Measurements from ENCODE around the gene STAT5B.
"Not testable (repeated sequence)": the region's sequence is repeated elsewhere in the genome, so short reads cannot be mapped to it uniquely, and the experiment has no call there.

Gene STAT5B

DNA sequence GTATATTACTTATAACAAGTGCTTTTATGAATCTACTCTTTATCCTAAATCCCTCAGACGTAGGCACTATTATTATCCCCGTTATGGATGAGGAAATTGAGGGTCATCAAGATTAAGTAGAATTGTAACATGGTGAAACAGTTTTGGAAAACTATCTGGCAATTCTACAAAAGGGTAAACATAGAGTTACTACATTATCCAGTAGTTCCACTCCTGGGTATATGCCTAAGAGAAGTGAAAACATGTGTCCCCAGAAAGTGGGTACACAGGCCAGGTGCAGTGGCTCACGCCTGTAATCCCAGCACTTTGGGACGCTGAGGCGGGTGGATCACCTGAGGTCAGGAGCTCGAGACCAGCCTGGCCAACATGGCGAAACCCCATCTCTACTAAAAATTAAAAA is 36.6 kb downstream of the STAT5B start:
- H3K27me3 ChIP-seq (ENCODE audit: control insufficient read depth in 1 of 2, insufficient read depth in 2 of 2, low read length in 2 of 2); H3K4me1 ChIP-seq (ENCODE audit: control insufficient read depth in 1 of 2, insufficient read depth in 2 of 2, low read length in 2 of 2); H3K9ac ChIP-seq (ENCODE audit: low read depth in 1 of 2, low read length in 2 of 2); H3K4me3 ChIP-seq (ENCODE audit: low read depth in 1 of 2, low read length in 2 of 2); H3K27ac ChIP-seq (ENCODE audit: low read depth, low read length); H3K36me3 ChIP-seq (ENCODE audit: control insufficient read depth in 1 of 2, insufficient read depth in 2 of 2, low read length in 2 of 2); H3K9me3 ChIP-seq (ENCODE audit: control insufficient read depth in 1 of 2, low read length in 2 of 2): not testable (repeated sequence)

GRCh38 chr17:42236760-42237159 is 39.4 kb downstream of the STAT5B start:
- Histone ChIP-seq H3K9ac (ENCODE audit: low read depth in 1 of 2, low read length in 2 of 2) (no peak overlapping the region), H3K27me3 (ENCODE audit: control insufficient read depth in 1 of 2, insufficient read depth in 2 of 2, low read length in 2 of 2) (no peaks in the 10 kb centered on the region), H3K36me3 (ENCODE audit: control insufficient read depth in 1 of 2, insufficient read depth in 2 of 2, low read length in 2 of 2) (no peaks in the 10 kb centered on the region), H3K9me3 (ENCODE audit: control insufficient read depth in 1 of 2, low read length in 2 of 2) (no peaks in the 10 kb centered on the region), H3K4me1 (ENCODE audit: control insufficient read depth in 1 of 2, insufficient read depth in 2 of 2, low read length in 2 of 2) (peaks cover 0 to 3% of the 10 kb centered on the region in 2 donors), H3K4me3 (ENCODE audit: low read depth in 1 of 2, low read length in 2 of 2) (no peak overlapping the region), H3K27ac (ENCODE audit: low read depth, low read length) (no peak overlapping the region)

- Histone ChIP-seq H3K27me3 (ENCODE audit: control insufficient read depth in 1 of 2, insufficient read depth in 2 of 2, low read length in 2 of 2) (no peaks in the 10 kb centered on the region), H3K9me3 (ENCODE audit: control insufficient read depth in 1 of 2, low read length in 2 of 2) (no peaks in the 10 kb centered on the region), H3K4me1 (ENCODE audit: control insufficient read depth in 1 of 2, insufficient read depth in 2 of 2, low read length in 2 of 2) (peaks cover 0 to 3% of the 10 kb centered on the region in 2 donors), H3K9ac (ENCODE audit: low read depth in 1 of 2, low read length in 2 of 2) (no peak overlapping the region), H3K27ac (ENCODE audit: low read depth, low read length) (no peak overlapping the region), H3K36me3 (ENCODE audit: control insufficient read depth in 1 of 2, insufficient read depth in 2 of 2, low read length in 2 of 2) (peaks cover 0 to 7% of the 10 kb centered on the region in 2 donors), H3K4me3 (ENCODE audit: low read depth in 1 of 2, low read length in 2 of 2) (no peak overlapping the region)
These were observed 42.2 kb downstream of the STAT5B start for GRCh38 chr17:42233994-42234393.

- Histone ChIP-seq H3K9ac (ENCODE audit: low read depth in 1 of 2, low read length in 2 of 2) (no peak overlapping the region), H3K4me1 (ENCODE audit: control insufficient read depth in 1 of 2, insufficient read depth in 2 of 2, low read length in 2 of 2) (peaks cover 0 to 3% of the 10 kb centered on the region in 2 donors), H3K27ac (ENCODE audit: low read depth, low read length) (no peak overlapping the region)
These were observed 43.0 kb downstream of the STAT5B start for GRCh38 chr17:42233156-42233555.

GRCh38 chr17:42230225-42230624 is 46.0 kb downstream of the STAT5B start:
- Histone ChIP-seq H3K9ac (ENCODE audit: low read depth in 1 of 2, low read length in 2 of 2) (no peak overlapping the region), H3K4me3 (ENCODE audit: low read depth in 1 of 2, low read length in 2 of 2) (no peak overlapping the region), H3K27ac (ENCODE audit: low read depth, low read length) (no peak overlapping the region), H3K36me3 (ENCODE audit: control insufficient read depth in 1 of 2, insufficient read depth in 2 of 2, low read length in 2 of 2) (peaks cover 5 to 10% of the 10 kb centered on the region in 2 donors), H3K27me3 (ENCODE audit: control insufficient read depth in 1 of 2, insufficient read depth in 2 of 2, low read length in 2 of 2) (no peaks in the 10 kb centered on the region), H3K9me3 (ENCODE audit: control insufficient read depth in 1 of 2, low read length in 2 of 2) (no peaks in the 10 kb centered on the region), H3K4me1 (ENCODE audit: control insufficient read depth in 1 of 2, insufficient read depth in 2 of 2, low read length in 2 of 2) (peaks cover 0 to 3% of the 10 kb centered on the region in 2 donors)

More at GRCh38 chr17:42233156-42233555, 43.0 kb downstream of the STAT5B start:
- H3K36me3 ChIP-seq (ENCODE audit: control insufficient read depth in 1 of 2, insufficient read depth in 2 of 2, low read length in 2 of 2) = peaks cover 0 to 7% of the 10 kb centered on the region in 2 donors
- no peaks in the 10 kb centered on the region for H3K9me3 ChIP-seq (ENCODE audit: control insufficient read depth in 1 of 2, low read length in 2 of 2)
- H3K27me3 ChIP-seq (ENCODE audit: control insufficient read depth in 1 of 2, insufficient read depth in 2 of 2, low read length in 2 of 2) = no peaks in the 10 kb centered on the region
- H3K4me3 ChIP-seq (ENCODE audit: low read depth in 1 of 2, low read length in 2 of 2) = no peak overlapping the region

- Histone ChIP-seq H3K27ac (ENCODE audit: low read depth, low read length) (no peak overlapping the region), H3K27me3 (ENCODE audit: control insufficient read depth in 1 of 2, insufficient read depth in 2 of 2, low read length in 2 of 2) (no peaks in the 10 kb centered on the region), H3K4me3 (ENCODE audit: low read depth in 1 of 2, low read length in 2 of 2) (no peak overlapping the region), H3K36me3 (ENCODE audit: control insufficient read depth in 1 of 2, insufficient read depth in 2 of 2, low read length in 2 of 2) (peaks cover 9 to 28% of the 10 kb centered on the region in 2 donors), H3K9me3 (ENCODE audit: control insufficient read depth in 1 of 2, low read length in 2 of 2) (no peaks in the 10 kb centered on the region), H3K4me1 (ENCODE audit: control insufficient read depth in 1 of 2, insufficient read depth in 2 of 2, low read length in 2 of 2) (no peaks in the 10 kb centered on the region), H3K9ac (ENCODE audit: low read depth in 1 of 2, low read length in 2 of 2) (no peak overlapping the region)
These were observed 48.1 kb downstream of the STAT5B start for GRCh38 chr17:42227849-42228700.

DNA sequence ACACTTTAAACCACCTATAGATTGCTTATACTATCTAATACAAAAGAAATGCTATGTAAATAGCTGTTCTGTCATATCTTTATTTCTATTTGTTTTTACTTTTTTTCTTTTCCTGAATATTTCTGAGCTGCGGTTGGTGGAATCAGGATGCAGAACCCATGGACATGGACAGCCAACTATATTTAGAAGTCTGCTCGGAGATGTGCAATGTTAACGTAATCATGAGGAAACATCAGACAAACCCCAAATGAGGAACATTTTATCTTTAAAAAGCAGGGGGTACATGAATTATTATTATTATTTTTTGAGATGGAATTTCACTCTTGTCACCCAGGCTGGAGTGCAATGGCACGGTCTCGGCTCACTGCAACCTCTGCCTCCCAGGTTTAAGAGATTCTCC is 50.5 kb downstream of the STAT5B start:
- Histone ChIP-seq H3K27ac (ENCODE audit: low read depth, low read length) (no peak overlapping the region), H3K9ac (ENCODE audit: low read depth in 1 of 2, low read length in 2 of 2) (no peak overlapping the region), H3K4me1 (ENCODE audit: control insufficient read depth in 1 of 2, insufficient read depth in 2 of 2, low read length in 2 of 2) (peaks cover 0 to 4% of the 10 kb centered on the region in 2 donors), H3K9me3 (ENCODE audit: control insufficient read depth in 1 of 2, low read length in 2 of 2) (no peaks in the 10 kb centered on the region), H3K27me3 (ENCODE audit: control insufficient read depth in 1 of 2, insufficient read depth in 2 of 2, low read length in 2 of 2) (no peaks in the 10 kb centered on the region), H3K4me3 (ENCODE audit: low read depth in 1 of 2, low read length in 2 of 2) (no peak overlapping the region), H3K36me3 (ENCODE audit: control insufficient read depth in 1 of 2, insufficient read depth in 2 of 2, low read length in 2 of 2) (peaks cover 9 to 36% of the 10 kb centered on the region in 2 donors)

- Histone ChIP-seq H3K4me1 (ENCODE audit: control insufficient read depth in 1 of 2, insufficient read depth in 2 of 2, low read length in 2 of 2) (peaks cover 0 to 4% of the 10 kb centered on the region in 2 donors), H3K36me3 (ENCODE audit: control insufficient read depth in 1 of 2, insufficient read depth in 2 of 2, low read length in 2 of 2) (peaks cover 9 to 36% of the 10 kb centered on the region in 2 donors), H3K27me3 (ENCODE audit: control insufficient read depth in 1 of 2, insufficient read depth in 2 of 2, low read length in 2 of 2) (no peaks in the 10 kb centered on the region), H3K27ac (ENCODE audit: low read depth, low read length) (no peak overlapping the region), H3K9ac (ENCODE audit: low read depth in 1 of 2, low read length in 2 of 2) (no peak overlapping the region), H3K9me3 (ENCODE audit: control insufficient read depth in 1 of 2, low read length in 2 of 2) (no peaks in the 10 kb centered on the region), H3K4me3 (ENCODE audit: low read depth in 1 of 2, low read length in 2 of 2) (no peak overlapping the region)
These were observed 51.5 kb downstream of the STAT5B start for GRCh38 chr17:42224651-42225050.

- no peak overlapping the region for H3K27ac ChIP-seq (ENCODE audit: low read depth, low read length)
These were observed 54.1 kb downstream of the STAT5B start for GRCh38 chr17:42221886-42222745.

GRCh38 chr17:42219280-42219679 is 56.9 kb downstream of the STAT5B start:
- H3K9me3 ChIP-seq (ENCODE audit: control insufficient read depth in 1 of 2, low read length in 2 of 2); H3K4me1 ChIP-seq (ENCODE audit: control insufficient read depth in 1 of 2, insufficient read depth in 2 of 2, low read length in 2 of 2); H3K27ac ChIP-seq (ENCODE audit: low read depth, low read length); H3K27me3 ChIP-seq (ENCODE audit: control insufficient read depth in 1 of 2, insufficient read depth in 2 of 2, low read length in 2 of 2); H3K4me3 ChIP-seq (ENCODE audit: low read depth in 1 of 2, low read length in 2 of 2); H3K9ac ChIP-seq (ENCODE audit: low read depth in 1 of 2, low read length in 2 of 2): not testable (repeated sequence)
- peaks cover 8 to 59% of the 10 kb centered on the region in 2 donors for H3K36me3 ChIP-seq (ENCODE audit: control insufficient read depth in 1 of 2, insufficient read depth in 2 of 2, low read length in 2 of 2)

More at GRCh38 chr17:42221886-42222745, 54.1 kb downstream of the STAT5B start:
- H3K27me3 ChIP-seq (ENCODE audit: control insufficient read depth in 1 of 2, insufficient read depth in 2 of 2, low read length in 2 of 2) = no peaks in the 10 kb centered on the region
- peaks cover 0 to 4% of the 10 kb centered on the region in 2 donors for H3K4me1 ChIP-seq (ENCODE audit: control insufficient read depth in 1 of 2, insufficient read depth in 2 of 2, low read length in 2 of 2)
- H3K9me3 ChIP-seq (ENCODE audit: control insufficient read depth in 1 of 2, low read length in 2 of 2) = no peaks in the 10 kb centered on the region
- peaks cover 11 to 46% of the 10 kb centered on the region in 2 donors for H3K36me3 ChIP-seq (ENCODE audit: control insufficient read depth in 1 of 2, insufficient read depth in 2 of 2, low read length in 2 of 2)
- H3K9ac ChIP-seq (ENCODE audit: low read depth in 1 of 2, low read length in 2 of 2) = no peak overlapping the region
- H3K4me3 ChIP-seq (ENCODE audit: low read depth in 1 of 2, low read length in 2 of 2) = no peak overlapping the region

Data from duodenal mucosa (tissue), 2 donors.